HepG2 (cell line): ENCODE measurements around the gene TSPAN2.

ENCODE experiments used
- POGZ ChIP-seq: sonication (generic); formaldehyde crosslinking; IDR thresholded peaks from 2 replicates; pipeline ENCODE4 v1.4.0; 2020; ENCODE audit warnings: mild to moderate bottlenecking, missing genetic modification reagents
- POLR2A ChIP-seq, 2 experiments: IDR thresholded peaks; 2 replicates each; pipeline ENCODE4 v1.6.1; 2011; ENCODE audit warnings: low read depth in 2 of 2, low read length in 2 of 2, mild to moderate bottlenecking in 1 of 2, moderate library complexity in 1 of 2; ENCODE audit not compliant: insufficient read depth in 1 of 2
- TAF1 ChIP-seq: sonication (generic); formaldehyde crosslinking; IDR thresholded peaks from 2 replicates; pipeline ENCODE4 v1.4.0; 2020; ENCODE audit warnings: missing genetic modification reagents
- ZBTB7B ChIP-seq: sonication (generic); formaldehyde crosslinking; IDR thresholded peaks from 2 replicates; pipeline ENCODE4 v1.4.0; 2020; ENCODE audit warnings: missing genetic modification reagents

- TF ChIP-seq POGZ (no peak), TAF1 (CRISPR knock-in tag) (no peak), ZBTB7B (no peak), POLR2A (IDR thresholded peaks at IDR 0.05; ENCODE audit: insufficient read depth in 1 of 2, low read depth in 2 of 2, low read length in 2 of 2) (no peak)
Observed at GRCh38 chr1:115120296-115120695, 31.0 kb upstream of the TSPAN2 start.
